Iris pigment epithelial cell (primary cell): ENCODE results near the gene PROSER2.
"Not testable (repeated sequence)": the region's sequence is repeated elsewhere in the genome, so short reads cannot be mapped to it uniquely, and the experiment has no call there.

Source experiments
- DNase-seq: peaks from one replicate; pipeline ENCODE4 v3.0.0-alpha.2; 2011; ENCODE audit warnings: low read depth

PROSER2 gene

DNA sequence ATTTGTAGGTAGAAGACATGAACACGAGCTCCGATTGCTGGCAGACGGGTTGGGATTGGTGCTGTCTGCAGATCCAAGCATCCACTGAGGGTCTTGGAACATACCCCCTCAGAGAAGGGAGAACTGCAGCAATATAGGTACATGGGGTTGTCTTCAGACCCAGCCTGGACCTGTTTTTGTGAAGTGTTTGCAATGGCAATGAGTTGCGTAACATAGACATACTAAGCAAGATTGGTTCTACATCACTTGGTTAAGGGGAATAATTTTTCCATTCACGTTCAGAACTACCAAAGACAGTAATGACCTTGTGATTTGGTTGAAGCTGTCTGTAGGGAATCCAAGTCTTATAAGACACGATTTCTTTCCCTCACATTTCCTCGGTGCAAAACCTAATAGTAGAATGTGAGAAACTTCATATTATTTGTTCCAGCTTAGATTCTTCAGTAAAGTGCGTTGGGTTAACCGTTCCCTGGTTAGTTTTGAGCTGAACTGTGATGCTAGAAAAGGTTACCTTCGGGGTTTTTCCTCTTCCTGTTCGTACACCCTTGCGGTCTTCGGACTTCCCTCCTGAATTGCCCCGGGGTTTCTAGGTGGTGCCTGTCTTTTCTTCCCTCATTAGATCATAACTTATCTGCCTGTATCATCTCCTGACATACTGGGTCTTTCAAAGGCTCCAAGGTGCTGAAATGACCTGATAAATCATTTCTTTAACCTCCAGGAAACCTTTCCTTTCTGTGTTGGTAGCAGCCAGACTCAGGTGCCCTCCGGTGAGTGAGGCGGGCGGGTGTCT lies 14.4 kb downstream of the PROSER2 start:
- no peak for DNase-seq

DNA sequence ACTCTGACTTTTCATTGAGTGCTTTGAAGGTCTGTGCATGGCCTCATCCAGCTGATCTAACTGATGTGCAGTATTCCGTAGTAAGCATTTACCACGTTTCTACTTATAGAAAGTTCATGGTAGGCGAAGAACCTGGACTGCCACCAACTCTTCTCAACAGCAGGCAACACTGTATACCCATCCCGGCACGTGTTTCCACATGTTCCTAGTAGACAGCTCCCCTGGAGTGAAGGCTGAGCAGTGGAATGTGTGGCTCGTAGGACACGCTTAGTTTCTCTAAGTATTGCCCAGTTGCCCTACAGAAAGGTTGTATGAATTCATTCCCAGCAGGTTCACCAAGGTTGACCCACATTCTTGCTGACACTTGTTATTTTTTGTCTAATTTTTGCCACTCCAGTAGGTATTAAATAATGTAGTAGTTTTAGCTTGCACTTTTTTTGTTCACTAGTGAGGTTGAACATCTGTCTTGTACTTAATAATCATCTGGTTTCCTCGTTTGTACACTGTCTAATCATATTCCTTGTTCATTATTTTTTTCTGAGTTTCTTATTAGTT lies 15.2 kb downstream of the PROSER2 start:
- DNase-seq, result no peak

DNA sequence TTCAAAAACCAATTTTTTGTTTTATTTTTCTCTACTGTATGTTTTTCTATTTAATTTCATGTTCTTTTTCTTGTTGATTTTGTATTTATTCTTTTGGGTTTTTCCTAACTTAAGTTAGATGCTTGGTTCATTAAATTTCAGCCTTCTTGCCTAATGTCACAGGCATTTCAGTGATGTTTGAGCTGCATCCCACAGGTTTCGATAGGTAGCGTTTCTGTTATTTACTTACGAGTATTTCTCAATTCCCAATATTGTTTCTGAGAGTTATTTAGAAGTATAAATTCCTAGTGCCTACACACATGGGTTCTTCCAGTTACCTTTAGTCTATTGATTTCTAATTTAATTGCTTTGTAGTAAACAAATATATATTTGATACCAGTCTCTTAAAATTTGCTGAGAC lies 18.2 kb downstream of the PROSER2 start:
- DNase-seq, result no peak

DNA sequence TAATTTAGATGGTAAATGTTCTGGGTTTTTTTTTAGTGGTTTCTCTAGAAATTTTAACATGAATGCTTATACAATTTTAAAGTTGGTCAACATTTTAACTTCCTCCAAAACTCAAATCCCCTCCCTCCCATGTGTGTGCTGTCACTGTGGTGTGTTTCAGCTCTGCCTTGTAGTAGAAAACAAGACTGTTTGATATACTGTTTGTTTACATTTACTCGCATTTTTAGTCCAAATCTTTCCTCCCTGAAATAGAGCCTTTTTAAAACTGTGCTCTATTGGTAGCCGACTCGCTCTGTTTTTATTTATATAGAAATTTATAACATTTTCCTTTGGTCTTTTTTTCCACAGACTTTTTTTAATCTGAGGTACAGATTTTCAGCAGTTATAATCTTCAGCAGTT lies 19.3 kb downstream of the PROSER2 start:
- DNase-seq, result no peak

DNA sequence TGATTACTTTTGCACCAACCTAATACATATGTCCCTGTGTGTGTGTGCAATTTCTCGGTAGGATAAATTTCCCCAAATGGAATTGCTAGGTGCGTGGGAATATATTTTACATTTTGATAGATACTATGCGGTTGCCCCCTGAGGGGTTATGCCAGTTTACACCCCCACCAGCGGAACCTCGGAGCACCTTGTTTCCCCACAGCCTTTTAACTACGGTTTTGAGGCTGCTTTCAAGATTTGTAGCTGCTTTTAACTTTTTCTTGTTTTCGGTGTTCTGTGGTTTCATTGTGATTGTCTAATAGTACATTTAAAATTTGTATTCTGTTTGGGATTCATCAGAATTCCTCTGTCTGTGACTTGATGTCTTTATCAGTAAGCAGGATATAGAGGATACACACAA lies 22.0 kb downstream of the PROSER2 start:
- no peak for DNase-seq

DNA sequence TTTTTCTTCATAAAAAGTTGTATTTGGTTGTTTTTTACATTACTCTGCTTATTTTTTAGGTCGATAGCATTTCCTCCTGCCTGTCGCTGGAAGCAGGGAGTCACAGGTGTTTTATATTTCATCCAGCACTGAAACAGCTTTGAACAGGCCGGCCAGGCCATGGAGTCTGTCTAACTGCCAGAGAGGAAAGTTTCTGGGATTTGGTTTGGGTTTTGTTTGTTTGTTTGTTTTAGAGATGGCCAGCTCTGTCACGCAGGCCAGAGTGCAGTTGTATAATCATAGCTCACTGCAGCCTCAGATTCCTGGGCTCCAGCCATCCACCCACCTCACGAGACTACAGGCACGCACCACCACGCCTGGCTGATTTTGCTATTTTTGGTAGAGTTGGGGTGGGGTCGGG lies 23.4 kb downstream of the PROSER2 start:
- DNase-seq, result peak; percentile 20

DNA sequence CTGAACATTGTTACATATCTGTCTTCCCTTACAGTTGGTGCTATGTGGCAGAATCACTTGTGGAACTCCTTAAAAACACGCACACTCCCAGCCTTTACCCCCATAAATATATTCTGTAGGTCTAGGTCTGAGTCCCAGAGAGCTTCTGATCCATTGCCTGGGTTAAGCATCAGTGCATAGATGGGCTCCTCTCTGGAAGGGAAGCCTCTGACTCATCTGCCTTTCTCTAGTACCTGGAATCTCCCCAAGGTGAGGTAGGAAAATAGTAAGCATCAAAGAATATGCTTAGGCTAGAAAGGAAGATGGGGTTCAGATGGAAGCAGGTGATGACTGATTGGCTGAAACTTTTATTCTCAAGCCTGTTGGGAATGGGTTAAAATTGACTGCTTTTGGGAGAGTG lies 26.1 kb downstream of the PROSER2 start:
- DNase-seq, result no peak

DNA sequence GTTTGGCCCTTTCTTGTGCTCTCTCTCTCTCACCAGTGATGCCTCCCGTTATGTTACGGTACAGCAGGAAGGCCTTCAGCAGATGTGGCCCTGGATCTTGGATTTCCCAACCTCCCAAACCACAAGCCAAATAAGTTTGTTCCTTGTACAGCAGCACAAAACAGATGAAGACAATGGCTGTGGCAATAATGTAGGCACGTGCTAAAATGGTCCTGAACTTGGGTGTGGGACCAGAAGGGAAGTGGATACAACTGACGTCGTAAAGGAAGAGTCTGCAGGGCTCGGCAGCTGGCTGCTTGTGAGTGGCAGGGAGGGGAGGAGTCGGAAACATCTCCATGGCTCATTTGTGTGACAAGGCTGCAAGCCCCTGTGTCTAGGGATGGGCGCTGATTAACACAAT lies 26.8 kb downstream of the PROSER2 start:
- DNase-seq, result no peak

DNA sequence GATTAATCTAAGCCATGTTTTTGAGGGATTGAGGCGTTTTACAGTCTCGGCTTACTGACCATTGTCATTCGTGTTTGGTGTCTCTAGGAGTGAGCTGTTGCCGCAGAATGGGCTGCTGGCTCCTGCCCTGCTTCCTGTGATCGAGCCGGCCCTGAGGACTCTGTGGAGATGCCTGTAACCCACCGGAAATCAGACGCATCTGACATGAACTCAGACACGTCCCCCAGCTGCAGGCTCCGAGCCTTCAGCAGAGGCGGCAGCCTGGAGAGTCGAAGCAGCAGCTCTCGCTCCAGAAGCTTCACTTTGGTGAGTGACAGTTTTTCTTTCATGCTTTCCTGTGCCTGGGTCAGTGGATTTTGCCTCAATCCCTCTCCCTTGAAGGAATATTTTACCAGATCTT lies 28.8 kb downstream of the PROSER2 start:
- DNase-seq, result no peak

DNA sequence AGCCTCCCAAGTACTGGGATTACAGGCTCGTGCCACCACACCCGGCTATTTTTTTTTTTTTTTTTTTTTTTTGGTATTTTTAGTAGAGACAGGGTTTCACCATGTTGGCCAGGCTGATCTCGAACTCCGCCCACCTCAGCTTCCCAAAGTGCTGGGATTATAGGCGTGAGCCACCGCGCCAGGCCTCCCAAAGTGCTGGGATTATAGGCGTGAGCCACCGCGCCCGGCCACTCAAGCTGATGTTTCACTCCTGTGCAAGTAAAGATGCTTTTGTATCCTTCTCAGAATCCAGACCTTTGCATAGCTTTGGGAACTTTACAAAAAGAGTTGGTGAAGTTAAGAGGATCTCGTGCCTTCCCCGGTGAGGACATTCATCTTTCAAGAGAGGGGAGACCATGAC lies 29.5 kb downstream of the PROSER2 start:
- not testable (repeated sequence) for DNase-seq

DNA sequence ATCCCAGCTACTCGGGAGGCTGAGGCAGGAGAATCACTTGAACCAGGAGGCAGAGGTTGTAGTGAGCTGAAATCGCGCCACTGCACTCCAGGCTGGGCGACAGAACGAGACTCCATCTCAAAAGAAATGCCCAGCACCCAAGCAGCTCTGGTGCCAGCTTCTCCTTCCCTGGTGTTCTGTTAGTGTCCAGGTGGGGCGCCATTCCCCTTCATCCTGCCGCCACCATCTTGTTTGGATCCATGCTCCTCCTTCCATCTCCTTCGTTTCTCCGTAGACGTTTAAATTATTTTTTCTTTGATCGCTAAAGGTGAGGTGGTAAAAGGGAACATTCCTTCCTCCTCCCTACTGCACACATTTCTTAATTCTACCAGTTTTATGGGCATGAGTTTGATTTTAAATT lies 30.3 kb downstream of the PROSER2 start:
- DNase-seq, result no peak

DNA sequence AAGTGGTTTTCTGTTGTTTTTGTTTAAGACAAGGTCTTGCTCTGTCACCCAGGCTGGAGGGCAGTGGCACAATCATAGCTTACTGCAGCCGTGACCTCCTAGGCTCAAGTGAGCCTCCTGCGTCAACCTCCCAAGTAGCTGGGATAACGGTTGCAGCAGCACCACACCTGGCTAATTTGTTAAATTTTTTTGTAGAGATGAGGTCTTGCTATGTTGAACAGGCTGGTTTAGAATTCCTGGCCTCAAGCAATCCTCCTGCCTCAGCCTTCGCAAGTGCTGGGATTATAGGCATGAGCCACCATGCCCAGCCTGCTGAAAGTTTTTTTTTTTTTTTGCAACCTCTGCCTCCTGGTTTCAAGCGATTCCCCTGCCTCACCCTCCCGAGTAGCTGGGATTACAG lies 31.1 kb downstream of the PROSER2 start:
- no peak for DNase-seq

DNA sequence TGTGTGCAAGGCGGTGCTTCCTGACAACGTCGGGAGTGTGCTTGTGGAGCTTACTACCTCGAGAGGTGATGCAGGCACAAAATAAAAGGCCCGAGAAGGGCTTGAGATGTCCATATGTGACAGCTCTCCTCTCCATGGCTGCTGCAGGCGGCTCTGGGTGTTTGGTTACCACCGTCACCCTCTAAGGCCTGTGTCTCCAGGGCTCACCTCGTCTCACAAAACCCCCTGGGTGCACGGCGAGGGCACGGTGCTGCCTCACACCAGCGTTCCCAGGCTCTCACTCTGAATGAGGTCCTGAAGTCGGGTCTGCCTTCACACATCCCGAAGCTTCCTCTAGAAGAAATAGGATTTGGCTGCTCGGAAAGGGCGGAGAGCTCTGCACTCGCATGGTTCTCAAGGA lies 32.9 kb downstream of the PROSER2 start:
- DNase-seq, result no peak

DNA sequence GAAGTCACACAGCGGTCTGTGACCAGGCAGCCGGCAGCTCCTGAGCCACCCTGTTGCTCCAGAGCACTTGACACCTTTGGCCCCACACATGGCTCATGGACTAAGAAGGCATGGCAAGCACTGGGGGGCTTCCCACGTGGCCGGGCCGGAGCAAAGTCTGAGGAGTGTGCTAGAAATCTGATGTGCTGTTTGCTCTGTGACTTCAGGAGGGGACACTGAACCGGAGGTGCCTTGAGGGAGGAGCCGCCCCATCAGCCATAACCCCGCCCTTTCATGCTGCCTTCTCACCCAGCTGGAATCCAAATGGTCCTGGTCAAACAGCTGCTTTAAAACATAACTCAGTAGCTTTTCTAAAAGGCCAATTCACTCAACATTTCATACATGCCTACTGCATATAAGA lies 33.5 kb downstream of the PROSER2 start:
- DNase-seq, result no peak

DNA sequence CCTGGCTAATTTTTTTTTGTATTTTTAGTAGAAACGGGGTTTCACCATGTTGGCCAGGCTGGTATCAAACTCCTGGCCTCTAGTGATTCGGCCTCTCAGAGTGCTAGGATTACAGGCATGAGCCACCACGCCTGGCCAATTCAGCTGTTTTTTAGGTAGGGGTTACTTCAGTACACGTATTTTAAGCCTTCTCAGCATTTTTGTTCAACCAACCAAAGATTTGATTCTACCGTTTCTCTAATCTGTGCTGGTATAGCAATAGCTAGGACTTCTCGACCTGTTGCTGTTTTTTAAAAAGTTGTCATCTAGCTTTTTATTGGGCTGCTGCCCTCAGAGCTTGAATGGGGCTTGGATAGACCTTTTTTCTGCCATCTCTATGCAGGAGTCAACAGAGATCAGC lies 34.9 kb downstream of the PROSER2 start:
- no peak for DNase-seq

DNA sequence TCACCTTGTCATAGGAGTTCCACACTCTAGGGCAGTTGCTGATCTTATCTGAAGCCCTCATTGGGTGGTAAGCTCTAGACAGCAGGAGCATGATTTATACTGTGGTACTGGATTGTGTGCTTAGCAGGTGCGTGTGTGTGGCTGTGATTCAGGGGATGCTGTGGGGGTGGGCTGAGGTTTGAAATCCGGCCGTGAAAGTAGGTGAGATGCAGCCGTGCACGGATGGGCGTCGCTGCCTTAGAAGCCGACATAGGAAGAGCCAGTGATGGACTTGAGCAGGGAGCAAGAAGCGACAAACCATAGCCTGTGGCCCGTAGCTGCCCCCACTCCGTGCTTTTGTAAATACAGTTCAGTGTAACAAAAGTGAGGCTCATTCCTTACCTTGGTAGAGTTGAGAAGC lies 38.2 kb downstream of the PROSER2 start:
- no peak for DNase-seq

DNA sequence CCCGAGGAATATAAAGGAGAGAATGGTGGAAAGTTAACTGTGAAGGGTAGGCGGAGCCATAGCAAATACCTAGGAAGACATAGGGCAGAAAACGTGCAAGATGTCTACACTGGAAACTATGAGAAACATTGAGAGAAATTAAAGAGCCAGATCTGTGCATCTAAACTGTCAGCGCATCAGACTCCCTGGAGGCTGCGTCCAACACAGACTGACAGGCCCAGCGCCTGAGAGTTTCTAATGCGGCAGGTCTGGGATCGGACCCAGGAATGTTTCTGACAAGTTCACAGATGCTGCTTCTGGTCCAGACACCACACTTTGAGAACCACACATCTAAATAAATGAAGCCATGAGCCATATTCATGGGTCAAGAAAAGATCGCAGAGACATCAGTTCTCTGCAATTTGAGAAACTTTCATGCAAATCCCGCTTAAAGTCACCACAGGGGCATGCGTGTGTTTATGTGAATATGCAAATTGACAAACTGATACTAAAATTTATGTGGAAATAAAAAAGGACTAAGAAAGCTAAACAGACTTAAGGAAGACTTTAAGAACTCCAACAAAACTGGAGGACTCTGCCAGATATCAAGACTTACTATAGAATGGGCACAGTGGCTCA lies 38.8 kb downstream of the PROSER2 start:
- no peak for DNase-seq

DNA sequence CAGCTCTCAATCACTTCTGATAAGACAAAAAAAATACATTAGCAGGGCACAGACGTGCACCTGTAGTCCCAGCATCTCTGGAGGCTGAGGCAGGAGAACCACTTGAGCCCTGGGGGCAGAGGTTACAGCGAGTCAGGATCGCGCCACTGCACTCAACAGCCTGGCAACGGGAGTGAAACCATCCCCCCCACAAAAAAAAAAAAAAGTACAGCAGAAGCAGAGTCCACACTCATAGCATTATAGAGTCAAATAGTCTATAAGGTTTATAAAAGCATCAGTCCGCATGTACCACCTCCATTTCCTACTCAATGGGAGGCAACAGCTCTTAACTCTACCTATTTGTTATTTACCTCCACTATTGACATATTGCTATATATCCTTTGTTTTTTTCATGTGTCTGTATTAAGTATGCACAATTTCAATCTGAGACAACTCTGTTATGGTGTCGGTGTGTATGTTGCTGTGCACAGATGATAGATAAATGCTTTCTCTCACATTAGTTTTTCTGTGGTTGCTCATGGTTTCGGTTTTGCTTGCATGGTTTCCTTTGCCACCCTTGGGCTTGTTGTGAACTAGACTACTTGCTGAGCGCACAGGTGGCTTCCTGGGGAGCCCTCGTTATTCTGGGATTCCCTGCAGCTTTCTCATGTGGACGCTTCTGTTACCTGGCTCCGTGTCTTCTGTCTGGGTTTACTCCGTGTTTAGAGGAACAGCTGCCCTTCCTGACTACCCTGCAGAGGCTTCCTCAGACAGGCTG lies 40.4 kb downstream of the PROSER2 start:
- DNase-seq, result no peak

DNA sequence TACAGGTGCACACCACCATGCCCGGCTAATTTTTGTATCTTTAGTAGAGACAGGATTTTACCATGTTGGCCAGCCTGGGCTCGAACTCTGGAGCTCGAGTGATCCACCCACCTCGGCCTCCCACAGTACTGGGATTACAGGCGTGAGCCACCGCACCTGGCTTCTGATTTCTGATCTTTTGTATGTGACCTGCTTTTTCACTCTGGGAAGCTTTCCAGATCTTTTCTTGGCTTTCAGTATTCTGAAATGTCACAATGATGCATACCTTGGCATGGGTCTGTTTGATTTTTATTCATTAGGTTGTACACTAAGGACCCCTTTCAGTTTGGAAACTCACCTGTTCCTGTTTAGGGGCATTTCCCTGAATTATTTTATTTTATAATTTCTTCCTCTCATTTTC lies 41.6 kb downstream of the PROSER2 start:
- no peak for DNase-seq

DNA sequence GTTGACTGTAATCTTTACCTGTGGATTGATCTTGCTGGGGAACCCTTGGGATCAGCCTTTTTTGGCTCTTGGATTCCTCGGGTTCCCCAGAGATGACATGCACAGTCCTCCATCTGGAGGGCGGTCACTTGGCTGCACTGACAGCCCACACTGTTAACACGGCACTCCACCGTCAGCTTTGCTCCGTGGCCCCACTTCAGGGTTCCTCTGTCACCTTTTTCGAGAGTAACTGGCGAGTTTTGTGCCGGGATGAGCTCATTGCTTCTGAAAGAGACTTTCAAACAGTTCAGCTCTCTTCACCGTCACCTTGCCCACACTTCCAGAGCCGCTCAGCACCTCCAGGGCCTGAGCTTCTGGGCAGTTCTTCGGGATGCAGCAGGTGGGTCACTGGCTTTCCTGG lies 42.4 kb downstream of the PROSER2 start:
- no peak for DNase-seq

DNA sequence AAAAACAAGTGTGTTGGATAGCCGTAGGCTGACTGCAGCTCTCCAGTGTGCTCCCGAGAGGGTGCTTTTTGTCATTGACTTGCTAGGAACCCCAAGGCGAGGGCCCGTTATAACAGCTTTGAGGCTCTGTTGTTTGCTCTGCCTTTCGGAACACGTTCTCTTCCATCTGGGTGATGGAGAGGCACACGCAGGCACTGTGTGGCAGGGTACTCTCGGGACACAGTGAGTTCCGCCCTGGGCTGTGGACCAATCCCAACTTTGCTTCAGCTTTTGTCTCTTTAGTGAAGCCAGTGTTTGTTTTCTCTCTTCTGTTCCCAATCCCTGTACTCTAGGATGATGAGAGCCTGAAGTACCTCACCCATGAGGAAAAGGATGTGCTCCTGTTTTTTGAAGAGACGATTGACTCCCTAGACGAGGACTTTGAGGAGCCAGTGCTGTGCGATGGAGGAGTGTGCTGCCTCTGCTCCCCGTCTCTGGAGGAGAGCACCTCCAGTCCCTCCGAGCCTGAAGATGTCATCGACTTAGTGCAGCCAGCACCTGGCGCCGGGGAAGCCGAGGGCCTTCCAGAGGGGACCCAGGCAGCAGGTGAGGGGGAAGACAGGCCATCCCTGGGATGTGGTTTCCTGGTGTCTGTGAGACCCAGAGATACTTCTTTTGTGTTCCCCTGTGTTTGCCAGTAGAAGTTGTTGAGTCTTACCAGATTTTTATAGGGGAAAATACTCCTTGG lies 43.2 kb downstream of the PROSER2 start:
- DNase-seq, result no peak

DNA sequence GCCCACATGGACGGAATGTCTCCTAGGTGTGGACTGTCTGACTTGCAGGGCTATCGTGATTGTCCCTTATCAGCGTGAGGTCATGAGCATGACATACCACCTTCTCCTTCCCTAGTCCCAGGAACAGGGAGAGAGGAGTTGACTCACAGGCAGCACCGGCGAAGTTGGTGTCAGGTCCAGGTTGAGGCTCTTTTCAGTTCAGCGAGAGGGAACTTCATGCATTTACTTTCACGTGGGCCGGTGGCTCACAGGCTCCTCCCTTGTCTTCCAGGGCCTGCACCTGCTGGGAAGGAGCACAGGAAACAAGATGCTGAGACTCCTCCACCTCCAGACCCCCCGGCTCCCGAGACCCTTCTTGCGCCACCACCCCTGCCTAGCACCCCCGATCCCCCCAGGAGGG lies 46.1 kb downstream of the PROSER2 start:
- no peak for DNase-seq
